Bronchial epithelial cell (primary cell): ENCODE results near the gene SLX9. TPM values are rescaled to one million over a fixed set of nuclear protein-coding genes. Genes with fewer than 3 reads are reported as not detected.

Experiments used
- DNase-seq: peaks from one replicate; pipeline ENCODE4 v3.0.0-alpha.2; 2010; ENCODE audit warnings: low read depth
- FAIRE-seq: peaks from 2 replicates; lab custom pipeline; 2011; peaks lifted over from hg19 to GRCh38; lab: Jason Lieb, UNC
- H3K27me3 ChIP-seq: 2 replicates; pipeline ENCODE4 v1.5.1; 2011; ENCODE audit warnings: low read length; ENCODE audit not compliant: control insufficient read depth, insufficient read depth
- H3K36me3 ChIP-seq: 2 replicates; pipeline ENCODE4 v1.5.1; 2011; ENCODE audit warnings: low read length; ENCODE audit not compliant: control insufficient read depth, insufficient read depth
- H3K4me3 ChIP-seq: 2 replicates; pipeline ENCODE4 v1.5.1; 2011; ENCODE audit warnings: mild to moderate bottlenecking, low read depth, low read length, control low read depth
- CTCF ChIP-seq: IDR thresholded peaks from 2 replicates; pipeline ENCODE4 v1.5.1; 2011; ENCODE audit warnings: mild to moderate bottlenecking, moderate library complexity, low read length, control low read depth, inconsistent platforms; ENCODE audit not compliant: insufficient read depth, severe bottlenecking
- total RNA-seq: library from RNA; depleted of rRNA; stranded (reverse); fragments of >200 nt; gene quantifications from 2 replicates; pipeline ENCODE4 v1.2.1, GENCODE V29; 2014

SLX9 gene
- total RNA-seq, 1 donor from 2014 or later, result 34.0 TPM

- no peak for TF ChIP-seq CTCF
- H3K4me3 ChIP-seq, result no peak overlapping the region
- DNase-seq (no peak), FAIRE-seq (no peak)
- H3K27me3 ChIP-seq, result no peaks in the 10 kb centered on the region
- no peaks in the 10 kb centered on the region for H3K36me3 ChIP-seq
Measured at GRCh38 chr21:44988607-44989536, 49.0 kb downstream of the SLX9 start.

GRCh38 chr21:44989537-44989886, 49.7 kb downstream of the SLX9 start:
- no peak for FAIRE-seq
- H3K27me3 ChIP-seq, result no peaks in the 10 kb centered on the region
- TF ChIP-seq CTCF, result no peak
- no peak overlapping the region for H3K4me3 ChIP-seq
- H3K36me3 ChIP-seq, result no peaks in the 10 kb centered on the region
- no peak for DNase-seq

- Histone ChIP-seq H3K4me3 (no peak overlapping the region), H3K36me3 (no peaks in the 10 kb centered on the region), H3K27me3 (no peaks in the 10 kb centered on the region)
- DNase-seq (no peak), FAIRE-seq (no peak)
- TF ChIP-seq CTCF, result no peak
Measured at GRCh38 chr21:44989943-44990780, 50.3 kb downstream of the SLX9 start.

GRCh38 chr21:44990921-44991320, 51.1 kb downstream of the SLX9 start:
- no peak for TF ChIP-seq CTCF
- no peaks in the 10 kb centered on the region for H3K27me3 ChIP-seq
- FAIRE-seq (no peak), DNase-seq (no peak)
- no peak overlapping the region for H3K4me3 ChIP-seq
- H3K36me3 ChIP-seq, result no peaks in the 10 kb centered on the region

- H3K36me3 ChIP-seq, result no peaks in the 10 kb centered on the region
- H3K4me3 ChIP-seq, result no peak overlapping the region
- no peak for TF ChIP-seq CTCF
- H3K27me3 ChIP-seq, result no peaks in the 10 kb centered on the region
- FAIRE-seq, result no peak
- DNase-seq, result no peak
Measured at GRCh38 chr21:44991538-44992483, 52.0 kb downstream of the SLX9 start.
